ACC112 (cell line): ENCODE data around the gene CNPPD1.

Experiments
- H2AFZ ChIP-seq: fragments of 200-600 bp; sonication (generic); one replicate; pipeline ENCODE4 v1.6.0; 2017; ENCODE audit warnings: antibody characterized with exemption, low read length; ENCODE audit not compliant: unreplicated experiment
- H3K27ac ChIP-seq: fragments of 200-600 bp; sonication (generic); 2 replicates; pipeline ENCODE4 v1.5.1; 2014; ENCODE audit warnings: low read depth, mild to moderate bottlenecking, antibody characterized with exemption, low read length, moderate library complexity
- H3K27me3 ChIP-seq: fragments of 200-600 bp; sonication (generic); 2 replicates; pipeline ENCODE4 v1.6.1; 2014; ENCODE audit warnings: mild to moderate bottlenecking, antibody characterized with exemption, low read length, moderate library complexity, mixed read lengths; ENCODE audit not compliant: insufficient read depth
- H3K36me3 ChIP-seq: fragments of 200-600 bp; sonication (generic); 2 replicates; pipeline ENCODE4 v1.6.1; 2016; ENCODE audit warnings: mild to moderate bottlenecking, antibody characterized with exemption, low read length, moderate library complexity, mixed read lengths; ENCODE audit not compliant: insufficient read depth
- H3K4me1 ChIP-seq: fragments of 200-600 bp; sonication (generic); one replicate; pipeline ENCODE4 v1.6.1; 2016; ENCODE audit warnings: low read length, mixed read lengths; ENCODE audit not compliant: insufficient read depth, unreplicated experiment, control insufficient read depth
- H3K4me3 ChIP-seq: fragments of 200-600 bp; sonication (generic); 2 replicates; pipeline ENCODE4 v1.5.1; 2014; ENCODE audit warnings: mild to moderate bottlenecking, low read depth, low read length
- H3K79me2 ChIP-seq: fragments of 200-600 bp; sonication (generic); one replicate; pipeline ENCODE4 v1.6.0; 2016; ENCODE audit warnings: low read length; ENCODE audit not compliant: control insufficient read depth, unreplicated experiment, insufficient read depth

CNPPD1 gene

DNA sequence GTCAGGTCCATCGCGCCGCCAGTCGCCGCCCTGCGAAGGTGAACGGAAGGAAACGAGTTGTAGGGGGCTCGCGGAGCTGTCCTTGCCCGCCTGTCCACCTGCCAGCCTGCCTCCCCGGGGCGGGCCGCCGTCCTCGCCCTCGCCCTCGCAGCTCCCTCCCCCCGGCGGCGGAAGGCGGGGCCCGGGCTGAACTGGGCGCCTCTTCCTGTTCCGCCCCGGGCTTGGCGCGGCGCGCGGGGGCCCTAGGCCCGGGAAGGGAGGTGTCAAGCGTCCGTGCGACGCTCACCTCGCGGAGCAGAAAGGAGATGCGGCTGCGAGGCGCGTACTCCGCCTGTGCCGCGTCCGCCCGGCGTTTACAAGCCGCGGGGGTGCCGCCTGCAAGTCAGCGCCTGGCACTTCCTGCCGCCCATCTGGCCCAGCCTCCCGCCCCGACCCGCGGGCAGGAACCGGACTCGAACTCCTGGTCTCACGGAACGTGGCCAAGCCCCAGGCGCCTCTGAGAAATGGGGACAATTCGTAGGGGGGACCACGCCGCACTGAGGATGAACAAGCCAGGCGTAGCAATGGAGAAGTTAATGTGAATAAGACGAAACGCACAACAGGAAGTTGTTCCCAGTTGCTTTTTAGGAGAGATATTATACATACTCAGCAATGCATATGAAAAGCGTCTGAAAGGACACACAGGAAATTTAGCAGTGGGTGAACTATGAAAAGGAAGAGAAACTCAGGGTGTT, at the start of gene CNPPD1:
Gene CNPPD1, minus strand, starts transcription at position 108 of the 734 bp plus-strand sequence. Its CDS starts 97 bp downstream, at position 11.
- Histone ChIP-seq H2AFZ (peak within 1 kb of the TSS; percentile 89), H3K4me3 (peak within 1 kb of the TSS; percentile 88), H3K36me3 (no peaks in the 10 kb centered on the region), H3K27me3 (no peaks in the 10 kb centered on the region), H3K79me2 (peaks cover 33% of the 10 kb centered on the region), H3K4me1 (peaks cover 19% of the 10 kb centered on the region), H3K27ac (peak within 1 kb of the TSS; percentile 93)

GRCh38 chr2:219225350-219225749, 48.6 kb upstream of the CNPPD1 start:
- Histone ChIP-seq H3K36me3 (peaks cover 10% of the 10 kb centered on the region; the same call in 1 of the 2 replicates), H3K4me3 (no peak overlapping the region)

DNA sequence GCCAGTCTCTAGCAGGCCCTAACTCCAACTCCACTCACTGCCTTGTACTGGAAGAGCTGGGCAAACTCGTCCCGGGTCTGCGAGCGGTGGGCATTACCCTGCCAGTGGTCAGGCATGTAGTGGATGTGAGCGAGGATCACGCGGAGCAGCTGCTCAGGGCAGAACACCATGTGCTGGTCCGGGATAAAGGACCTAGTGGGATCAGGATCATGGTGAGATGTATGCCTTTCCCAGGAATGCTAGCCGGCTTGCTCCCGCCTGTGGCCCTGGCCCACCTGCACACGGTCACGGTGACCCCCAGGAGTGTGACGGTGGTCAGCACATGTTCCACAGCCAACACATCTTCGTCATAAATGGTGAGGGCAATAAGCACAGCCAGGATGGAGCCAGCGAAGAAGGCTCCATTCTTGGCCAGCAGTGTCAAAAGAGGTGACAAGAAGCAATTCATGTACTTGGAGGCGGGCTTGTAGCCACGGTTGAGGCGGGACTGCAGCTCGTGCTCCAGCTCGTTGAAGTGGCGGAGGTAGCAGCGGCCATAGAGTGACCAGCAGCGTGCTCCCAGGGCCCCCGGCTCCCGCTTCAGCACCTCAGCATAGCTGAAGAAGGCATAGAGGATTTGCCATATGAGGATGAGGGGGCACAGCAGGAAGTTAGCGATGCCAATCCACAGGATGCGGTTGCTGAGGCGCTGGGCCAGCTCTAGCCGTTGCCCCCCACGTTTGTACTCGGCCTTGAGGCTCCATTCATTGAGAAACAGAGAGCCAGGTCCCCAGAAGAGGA, 47.3 kb upstream of the CNPPD1 start:
- peaks cover 10% of the 10 kb centered on the region; the same call in 1 of the 2 replicates for H3K36me3 ChIP-seq
- H3K27ac ChIP-seq = no peak overlapping the region
- no peak overlapping the region for H2AFZ ChIP-seq
- peaks cover 19% of the 10 kb centered on the region for H3K4me1 ChIP-seq
- H3K79me2 ChIP-seq = peaks cover 26% of the 10 kb centered on the region
- H3K4me3 ChIP-seq = no peak overlapping the region
- H3K27me3 ChIP-seq = no peaks in the 10 kb centered on the region

More at GRCh38 chr2:219225350-219225749, 48.6 kb upstream of the CNPPD1 start:
- Histone ChIP-seq H2AFZ (no peak overlapping the region), H3K27ac (no peak overlapping the region), H3K27me3 (no peaks in the 10 kb centered on the region), H3K79me2 (peaks cover 27% of the 10 kb centered on the region), H3K4me1 (peaks cover 11% of the 10 kb centered on the region)

GRCh38 chr2:219221957-219222518, 45.3 kb upstream of the CNPPD1 start:
- Histone ChIP-seq H3K4me1 (peaks cover 14% of the 10 kb centered on the region), H3K36me3 (peaks cover 10% of the 10 kb centered on the region; the same call in 1 of the 2 replicates), H3K79me2 (peaks cover 6% of the 10 kb centered on the region), H2AFZ (no peak overlapping the region), H3K27ac (no peak overlapping the region), H3K27me3 (no peaks in the 10 kb centered on the region), H3K4me3 (no peak overlapping the region)

DNA sequence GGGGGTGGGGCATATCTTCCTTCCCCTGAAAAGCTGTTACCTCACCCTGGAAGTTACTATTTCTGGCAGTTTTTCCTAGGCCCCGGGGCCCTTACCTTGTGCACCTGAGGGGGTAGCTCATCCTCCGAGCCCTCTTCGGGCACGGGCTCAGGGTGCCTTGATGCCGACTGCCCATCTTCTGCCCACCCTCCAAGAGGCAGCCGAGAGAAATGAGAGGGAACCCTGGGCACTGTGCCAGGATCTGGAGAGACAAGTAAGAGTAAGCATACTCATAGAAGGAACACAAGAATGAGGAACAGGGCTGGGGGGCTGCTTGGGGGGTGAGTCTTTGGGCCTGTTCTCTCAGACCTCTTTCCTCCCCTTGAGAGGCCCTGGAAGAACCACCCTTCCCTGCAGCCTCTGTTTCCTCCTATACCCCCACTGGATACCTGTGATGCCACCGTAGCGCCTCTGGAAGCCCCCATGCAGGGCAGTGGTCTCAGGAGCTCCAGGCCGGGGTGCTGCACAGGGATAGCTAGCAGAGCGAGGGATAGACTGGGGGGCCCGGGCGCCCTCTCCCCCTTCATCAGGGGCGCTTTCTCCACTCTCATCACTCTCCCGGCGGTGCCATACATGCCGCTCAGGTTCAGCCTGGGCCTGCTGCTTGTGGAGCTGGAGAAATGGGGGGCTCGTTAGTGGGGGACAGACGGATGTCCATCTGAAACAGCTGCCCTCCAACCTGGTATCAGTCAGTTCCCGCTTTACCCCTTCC, 44.1 kb upstream of the CNPPD1 start:
- H3K79me2 ChIP-seq = peaks cover 8% of the 10 kb centered on the region
- H3K4me3 ChIP-seq = no peak overlapping the region
- H3K4me1 ChIP-seq = peaks cover 25% of the 10 kb centered on the region
- H3K36me3 ChIP-seq = peaks cover 14% of the 10 kb centered on the region; the same call in 1 of the 2 replicates
- H3K27ac ChIP-seq = no peak overlapping the region
- no peak overlapping the region for H2AFZ ChIP-seq
- no peaks in the 10 kb centered on the region for H3K27me3 ChIP-seq

DNA sequence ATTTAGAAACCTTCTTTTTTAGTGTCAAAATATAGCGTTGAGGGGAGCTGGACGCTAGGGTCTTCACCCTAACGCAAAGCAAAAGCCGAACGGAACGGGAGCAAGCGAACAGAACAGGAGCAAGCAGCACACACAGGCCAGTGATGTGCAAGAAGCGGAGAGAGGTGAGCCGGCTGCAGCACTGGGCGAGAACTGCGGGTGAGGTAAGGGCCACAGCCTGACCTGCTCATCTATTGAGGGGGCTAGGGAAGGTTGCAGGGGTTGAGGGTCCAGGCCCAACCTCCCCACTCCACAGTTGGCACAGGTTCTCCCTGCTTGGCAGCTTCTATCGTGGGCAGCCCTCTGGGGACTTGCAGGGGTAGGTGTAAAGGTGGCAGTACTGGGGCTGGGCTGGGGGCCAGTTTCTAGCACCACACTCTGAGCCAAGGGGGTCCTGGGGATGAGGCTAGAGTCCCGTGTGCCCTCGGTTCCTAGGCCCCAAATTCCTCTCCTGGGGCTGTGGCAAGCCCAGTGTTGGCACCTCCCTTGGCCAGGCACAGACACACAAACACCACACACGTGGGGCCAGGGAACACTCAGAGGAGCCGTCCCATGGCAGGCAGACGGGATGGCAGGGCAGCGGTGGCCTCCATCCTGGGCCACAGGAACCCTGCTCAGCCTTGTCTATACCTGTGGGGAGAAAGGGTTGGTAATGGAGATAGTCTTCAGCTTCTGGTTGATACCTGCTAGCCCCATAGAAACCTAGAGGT, 43.2 kb upstream of the CNPPD1 start:
- peaks cover 19% of the 10 kb centered on the region; the same call in 1 of the 2 replicates for H3K36me3 ChIP-seq
- H3K27me3 ChIP-seq = no peaks in the 10 kb centered on the region
- peaks cover 9% of the 10 kb centered on the region for H3K79me2 ChIP-seq
- H2AFZ ChIP-seq = no peak overlapping the region
- H3K4me3 ChIP-seq = no peak overlapping the region
- no peak overlapping the region for H3K27ac ChIP-seq
- H3K4me1 ChIP-seq = peaks cover 25% of the 10 kb centered on the region

GRCh38 chr2:219218732-219219701, 42.3 kb upstream of the CNPPD1 start, which contains the start of gene ABCB6:
Gene ABCB6, minus strand, starts transcription at chr2:219218958. Its CDS starts 285 bp downstream, at chr2:219218673.
- Histone ChIP-seq H2AFZ (peak within 1 kb of the TSS; percentile 37), H3K36me3 (peaks cover 20% of the 10 kb centered on the region; the same call in 1 of the 2 replicates)

GRCh38 chr2:219218217-219218731, 41.5 kb upstream of the CNPPD1 start:
- H3K27me3 ChIP-seq = no peaks in the 10 kb centered on the region
- H3K27ac ChIP-seq = peak overlapping the region; percentile 66
- peaks cover 25% of the 10 kb centered on the region for H3K4me1 ChIP-seq
- H3K36me3 ChIP-seq = peaks cover 14% of the 10 kb centered on the region; the same call in 1 of the 2 replicates
- H2AFZ ChIP-seq = no peak overlapping the region
- H3K79me2 ChIP-seq = peaks cover 9% of the 10 kb centered on the region
- peak overlapping the region; percentile 70 for H3K4me3 ChIP-seq

More at GRCh38 chr2:219218732-219219701, 42.3 kb upstream of the CNPPD1 start, which contains the start of gene ABCB6:
- no peaks in the 10 kb centered on the region for H3K27me3 ChIP-seq
- peak within 1 kb of the TSS; percentile 66 for H3K27ac ChIP-seq
- H3K4me3 ChIP-seq = peak within 1 kb of the TSS; percentile 70
- H3K79me2 ChIP-seq = peaks cover 9% of the 10 kb centered on the region
- peaks cover 25% of the 10 kb centered on the region for H3K4me1 ChIP-seq

- no peak overlapping the region for H2AFZ ChIP-seq
- H3K79me2 ChIP-seq = peaks cover 9% of the 10 kb centered on the region
- H3K36me3 ChIP-seq = peaks cover 14% of the 10 kb centered on the region; the same call in 1 of the 2 replicates
- H3K27me3 ChIP-seq = no peaks in the 10 kb centered on the region
- peaks cover 25% of the 10 kb centered on the region for H3K4me1 ChIP-seq
- no peak overlapping the region for H3K27ac ChIP-seq
- H3K4me3 ChIP-seq = no peak overlapping the region
Measured at GRCh38 chr2:219216535-219216915, 39.8 kb upstream of the CNPPD1 start.
